HG03565 (cell line): ENCODE measurements around the gene DUSP3.

Source experiments
- ATAC-seq: cut with Tn5 transposase; IDR thresholded peaks from one replicate; pipeline ENCODE4 v1.9.1; 2021; ENCODE audit warnings: mild to moderate bottlenecking, moderate library complexity; ENCODE audit not compliant: unreplicated experiment

DUSP3 gene

GRCh38 chr17:43769859-43770258 is 8.9 kb downstream of the DUSP3 start:
- ATAC-seq, result no peak

GRCh38 chr17:43769426-43769825 is 9.4 kb downstream of the DUSP3 start:
- ATAC-seq, result no peak

- ATAC-seq, result no peak
Measured at GRCh38 chr17:43768943-43769342, 9.8 kb downstream of the DUSP3 start.

- ATAC-seq, result no peak
Measured at GRCh38 chr17:43768382-43768781, 10.4 kb downstream of the DUSP3 start.

- no peak for ATAC-seq
Measured at GRCh38 chr17:43767713-43768059, 11.1 kb downstream of the DUSP3 start.

- no peak for ATAC-seq
Measured at GRCh38 chr17:43767053-43767712, 11.6 kb downstream of the DUSP3 start.

GRCh38 chr17:43766413-43767052 is 12.2 kb downstream of the DUSP3 start:
- no peak for ATAC-seq

GRCh38 chr17:43760254-43760852 is 18.4 kb downstream of the DUSP3 start:
- ATAC-seq, result peak; percentile 45

- no peak for ATAC-seq
Measured at GRCh38 chr17:43759836-43760235, 18.9 kb downstream of the DUSP3 start.

GRCh38 chr17:43758497-43759174 is 20.1 kb downstream of the DUSP3 start, which contains the start of gene SOST:
TSS of gene SOST (minus strand) at chr17:43758791. CDS start at chr17:43758741, 50 bp downstream.
- no peak for ATAC-seq

GRCh38 chr17:43758086-43758485 is 20.7 kb downstream of the DUSP3 start:
- ATAC-seq, result no peak

GRCh38 chr17:43757171-43757660 is 21.6 kb downstream of the DUSP3 start:
- ATAC-seq, result no peak

- ATAC-seq, result no peak
Measured at GRCh38 chr17:43756201-43756600, 22.6 kb downstream of the DUSP3 start.

GRCh38 chr17:43755389-43755875 is 23.3 kb downstream of the DUSP3 start:
- no peak for ATAC-seq

GRCh38 chr17:43754947-43755346 is 23.8 kb downstream of the DUSP3 start:
- no peak for ATAC-seq

GRCh38 chr17:43753493-43754129 is 25.2 kb downstream of the DUSP3 start:
- no peak for ATAC-seq

- no peak for ATAC-seq
Measured at GRCh38 chr17:43750153-43750552, 28.6 kb downstream of the DUSP3 start.

GRCh38 chr17:43745541-43745940 is 33.2 kb downstream of the DUSP3 start:
- no peak for ATAC-seq

GRCh38 chr17:43741636-43742035 is 37.1 kb downstream of the DUSP3 start:
- no peak for ATAC-seq

GRCh38 chr17:43740541-43740940 is 38.2 kb downstream of the DUSP3 start:
- no peak for ATAC-seq

- no peak for ATAC-seq
Measured at GRCh38 chr17:43737722-43738121, 41.1 kb downstream of the DUSP3 start.
